ENCODE data around the gene PHKB.

DNA sequence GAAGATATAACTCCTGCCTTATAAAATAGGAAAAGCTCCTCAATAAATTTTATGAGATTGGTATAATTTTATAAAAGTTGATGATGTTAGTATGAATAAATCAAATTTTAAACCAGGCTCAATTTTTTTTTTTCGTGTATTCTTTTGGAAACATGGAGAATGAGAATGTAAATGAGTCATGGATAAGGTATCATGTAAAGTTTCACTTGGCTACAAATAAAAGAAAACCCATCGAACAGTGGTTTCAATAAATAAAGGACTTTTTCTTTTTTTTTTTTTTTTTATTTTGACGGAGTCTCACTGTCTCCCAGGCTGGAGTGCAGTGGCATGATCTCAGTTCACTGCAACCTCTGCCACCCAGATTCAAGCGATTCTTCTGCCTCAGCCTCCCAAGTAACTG is 67.3 kb downstream of the PHKB start:
- TF ChIP-seq, protein P1, sequence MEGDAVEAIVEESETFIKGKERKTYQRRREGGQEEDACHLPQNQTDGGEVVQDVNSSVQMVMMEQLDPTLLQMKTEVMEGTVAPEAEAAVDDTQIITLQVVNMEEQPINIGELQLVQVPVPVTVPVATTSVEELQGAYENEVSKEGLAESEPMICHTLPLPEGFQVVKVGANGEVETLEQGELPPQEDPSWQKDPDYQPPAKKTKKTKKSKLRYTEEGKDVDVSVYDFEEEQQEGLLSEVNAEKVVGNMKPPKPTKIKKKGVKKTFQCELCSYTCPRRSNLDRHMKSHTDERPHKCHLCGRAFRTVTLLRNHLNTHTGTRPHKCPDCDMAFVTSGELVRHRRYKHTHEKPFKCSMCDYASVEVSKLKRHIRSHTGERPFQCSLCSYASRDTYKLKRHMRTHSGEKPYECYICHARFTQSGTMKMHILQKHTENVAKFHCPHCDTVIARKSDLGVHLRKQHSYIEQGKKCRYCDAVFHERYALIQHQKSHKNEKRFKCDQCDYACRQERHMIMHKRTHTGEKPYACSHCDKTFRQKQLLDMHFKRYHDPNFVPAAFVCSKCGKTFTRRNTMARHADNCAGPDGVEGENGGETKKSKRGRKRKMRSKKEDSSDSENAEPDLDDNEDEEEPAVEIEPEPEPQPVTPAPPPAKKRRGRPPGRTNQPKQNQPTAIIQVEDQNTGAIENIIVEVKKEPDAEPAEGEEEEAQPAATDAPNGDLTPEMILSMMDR (conservative IDR thresholded peaks at IDR 0.05) = no peak
- no peak for TF ChIP-seq EZH2 (IDR thresholded peaks at IDR 0.05; ENCODE audit: low read depth)

Data from PC-9 (cell line).